Effector CD4-positive, alpha-beta T cell (primary cell): ENCODE results near the gene ARHGAP23.
"Not testable (repeated sequence)": the region's sequence is repeated elsewhere in the genome, so short reads cannot be mapped to it uniquely, and the experiment has no call there.

Experiments
- DNase-seq: peaks from one replicate; pipeline ENCODE4 v3.0.0-alpha.2; 2020

The ARHGAP23 gene

GRCh38 chr17:38421171-38421841 is 7.0 kb upstream of the ARHGAP23 start:
- no peak for DNase-seq

DNA sequence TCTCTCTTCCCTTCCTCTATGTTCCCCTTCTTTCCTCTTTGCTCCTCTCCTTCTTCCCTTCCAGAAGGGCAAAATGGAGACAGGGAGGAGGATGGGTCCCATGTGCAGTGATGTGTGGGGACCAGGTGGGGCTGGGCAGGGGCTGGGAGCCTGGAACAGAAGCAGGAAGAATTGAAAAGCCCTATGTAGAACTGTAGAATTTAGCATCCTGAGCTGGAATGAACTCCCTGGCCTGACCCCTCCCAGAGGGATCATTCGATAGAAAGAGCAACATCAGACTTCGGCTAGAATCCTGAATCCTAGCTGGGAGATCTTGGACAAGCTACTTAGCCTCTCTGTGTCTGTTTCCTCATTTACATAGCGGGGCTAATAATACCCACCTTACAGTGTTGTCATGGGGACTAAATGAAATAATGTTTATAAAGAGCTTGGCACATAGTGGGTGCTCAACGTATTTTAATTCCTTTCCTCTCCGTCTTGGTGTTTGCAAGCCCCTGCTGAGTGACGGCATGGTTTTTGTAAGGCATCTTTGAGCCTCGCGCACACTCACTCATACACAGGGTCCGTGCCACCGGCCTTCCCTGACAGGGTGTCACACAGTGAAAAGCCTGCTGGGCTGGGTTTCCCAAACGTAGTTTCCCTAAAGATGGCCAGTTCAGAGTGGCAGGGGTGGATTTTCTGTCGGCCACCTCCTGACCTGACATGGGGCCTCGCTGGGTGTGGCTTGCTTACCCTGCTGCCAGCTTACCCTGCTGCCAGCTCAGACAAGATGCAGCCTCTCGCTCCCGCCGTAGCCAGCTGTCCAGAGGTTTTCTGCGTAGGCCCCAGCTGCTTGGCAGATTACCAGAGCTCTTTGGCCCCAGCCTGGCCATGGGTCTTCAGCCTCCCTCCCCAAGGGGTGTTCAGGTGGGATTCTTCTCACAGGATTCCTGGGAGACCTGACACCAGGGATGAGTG is 6.1 kb upstream of the ARHGAP23 start:
- DNase-seq: no peak

DNA sequence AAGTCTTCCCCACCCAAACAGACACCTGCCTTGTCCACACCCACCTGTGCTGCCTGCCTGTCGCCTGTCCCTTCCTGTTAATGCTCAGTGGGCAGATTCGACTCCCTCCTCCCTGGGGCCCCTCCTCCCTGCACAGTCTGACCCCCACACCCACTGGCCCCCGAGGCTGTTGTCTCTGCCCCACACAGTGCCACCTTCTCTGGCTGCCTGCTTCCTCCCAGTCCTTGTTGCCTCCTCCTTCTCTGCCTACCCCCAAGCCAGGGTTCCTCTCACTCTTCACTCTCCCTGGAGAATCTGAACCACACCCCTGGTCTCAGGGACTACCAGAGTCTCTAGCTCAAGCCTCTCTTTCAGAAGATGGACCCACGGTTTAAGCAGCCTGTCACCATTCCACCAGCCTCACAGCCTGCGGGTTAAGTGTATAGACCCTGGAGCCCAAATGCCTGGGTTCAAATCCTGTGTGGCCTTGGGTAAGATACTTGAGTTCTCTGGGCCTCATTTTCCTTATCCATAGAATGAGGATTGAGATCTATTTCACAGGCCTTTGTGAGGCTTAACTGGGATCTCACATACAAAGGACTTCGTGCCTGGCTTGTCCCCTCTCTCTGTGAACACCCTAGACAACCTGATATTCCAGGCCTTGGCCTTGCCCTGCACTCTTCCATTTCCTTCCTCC is 3.8 kb upstream of the ARHGAP23 start:
- DNase-seq: no peak

GRCh38 chr17:38425031-38425430 is 3.2 kb upstream of the ARHGAP23 start:
- DNase-seq: no peak

- no peak for DNase-seq
These were observed 2.5 kb upstream of the ARHGAP23 start for GRCh38 chr17:38425744-38426143.

GRCh38 chr17:38426441-38426840 is 1.8 kb upstream of the ARHGAP23 start:
- no peak for DNase-seq

- no peak for DNase-seq
These were observed 909 bp upstream of the ARHGAP23 start for GRCh38 chr17:38427160-38427949.

DNA sequence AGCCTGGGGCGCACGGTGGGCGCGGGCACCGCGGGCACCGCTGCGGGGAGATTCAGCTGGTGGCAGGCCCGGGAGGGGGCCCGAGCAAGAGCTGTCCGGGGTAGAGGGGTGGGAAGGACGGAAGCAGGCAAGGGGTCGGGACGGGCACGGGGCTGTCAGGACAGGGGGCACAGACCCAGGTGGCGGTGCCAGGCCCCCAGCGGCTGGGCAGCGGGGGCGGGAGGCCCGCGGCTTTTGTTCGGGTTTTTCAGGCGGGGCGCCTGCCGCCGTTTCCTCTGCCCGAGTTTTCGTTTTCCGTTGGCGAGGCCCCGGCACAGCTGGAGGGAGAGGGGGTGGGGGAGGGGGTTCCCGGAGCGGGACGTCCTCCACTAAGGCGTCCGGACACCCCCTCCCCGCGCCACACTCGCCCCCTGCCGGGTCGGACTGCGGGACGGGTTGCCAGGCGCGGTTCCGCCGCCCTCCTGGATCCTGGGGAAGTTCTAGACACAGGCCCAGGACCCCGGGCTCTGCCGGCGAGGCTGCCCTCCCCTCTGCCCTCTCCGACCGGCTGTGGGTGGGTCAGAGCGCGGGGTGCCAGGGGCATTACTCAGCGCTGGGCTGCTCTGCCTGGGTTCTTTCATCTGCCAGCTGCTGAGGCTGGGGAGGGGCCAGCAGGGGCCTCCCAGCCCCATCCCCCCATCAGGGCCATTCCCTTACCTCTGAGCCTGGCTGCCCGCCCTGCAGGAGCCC is 543 bp downstream of the ARHGAP23 start:
- DNase-seq: no peak

DNA sequence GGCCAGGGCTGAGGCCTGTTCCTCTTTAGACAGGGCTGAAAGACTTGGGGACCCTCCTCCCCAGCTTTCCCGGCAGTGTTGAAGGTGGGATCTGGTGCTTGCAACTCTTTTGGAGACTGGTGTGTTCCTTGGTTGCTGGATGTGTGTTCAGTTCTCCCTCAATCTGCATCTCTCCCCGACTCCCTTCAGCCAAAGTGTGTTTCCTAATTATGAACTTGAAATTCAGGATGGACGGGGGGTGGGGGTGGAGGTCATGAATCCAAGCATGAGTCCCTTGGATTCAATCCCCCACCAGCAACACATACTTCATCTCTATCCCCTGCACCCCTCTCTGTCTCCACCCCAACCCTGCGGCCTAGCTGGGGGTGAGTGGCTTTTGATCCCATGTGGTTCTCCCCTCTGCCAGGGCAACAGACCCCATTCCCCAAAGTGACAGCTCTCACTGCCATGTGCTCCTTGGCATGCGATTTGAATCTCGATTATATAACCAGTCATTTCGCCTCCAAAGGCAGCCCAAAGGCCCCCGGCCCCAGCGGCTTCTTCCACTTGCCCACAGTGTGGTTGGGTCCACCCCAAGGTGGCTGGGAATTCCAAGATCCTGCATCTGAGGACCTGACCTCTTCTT is 1.3 kb downstream of the ARHGAP23 start:
- DNase-seq: no peak

GRCh38 chr17:38430316-38430715 is 2.1 kb downstream of the ARHGAP23 start:
- DNase-seq: no peak

DNA sequence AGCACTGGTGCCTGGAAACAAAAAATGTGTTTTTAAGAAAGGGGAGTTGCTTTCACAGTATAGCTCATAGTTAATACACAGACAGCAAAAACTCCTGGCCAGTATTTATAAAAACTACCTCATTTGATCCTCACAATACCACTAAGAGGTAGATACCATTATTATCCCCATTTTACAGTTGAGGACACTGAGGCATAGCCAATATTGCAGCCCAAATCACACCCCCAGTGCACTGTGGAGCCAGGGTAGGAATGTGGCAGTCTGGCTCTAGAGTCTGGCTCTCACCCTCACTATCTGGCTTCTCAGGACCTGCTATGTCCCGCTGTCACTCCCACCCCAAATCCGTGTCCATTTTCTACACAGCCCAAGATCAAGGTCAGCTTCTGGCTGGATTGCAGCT is 2.6 kb downstream of the ARHGAP23 start:
- no peak for DNase-seq

DNA sequence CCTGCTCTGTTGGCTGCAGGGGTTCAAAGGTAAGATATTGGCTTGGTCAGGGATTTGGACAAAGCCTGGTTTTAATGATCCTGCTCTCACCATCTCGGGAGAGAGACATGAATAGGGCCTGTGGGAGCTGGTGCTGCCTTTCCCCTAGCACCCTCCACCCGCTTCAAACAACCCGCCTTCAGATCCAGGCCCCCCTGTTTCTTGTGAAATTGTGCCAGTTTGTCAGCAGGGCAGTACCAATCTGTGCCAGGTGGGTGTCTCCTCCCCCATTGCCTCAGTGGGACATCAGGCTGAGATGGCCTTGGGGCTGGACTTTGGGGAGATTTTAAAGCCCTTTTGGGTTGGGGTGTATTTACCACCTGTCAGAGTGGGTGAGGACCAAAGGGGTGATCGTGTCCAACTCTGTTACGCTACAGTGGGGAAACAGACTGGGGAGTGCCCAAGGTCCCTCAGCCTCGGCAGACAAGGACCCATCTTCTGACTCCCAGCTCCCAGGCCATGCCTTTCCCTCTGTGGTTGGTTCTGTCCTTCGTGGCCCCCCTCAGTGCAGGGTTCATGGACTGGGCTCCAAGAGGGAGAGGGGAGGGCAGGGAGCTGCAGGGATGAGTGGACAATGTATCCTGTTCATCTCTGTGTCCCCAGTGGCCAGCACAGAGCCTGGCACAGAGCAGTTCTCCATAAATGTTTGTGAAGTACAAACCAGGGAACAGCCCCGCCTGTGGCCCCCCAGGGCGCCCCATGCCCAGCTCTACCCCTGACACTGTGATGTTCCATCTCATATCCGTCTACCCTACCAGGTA is 3.3 kb downstream of the ARHGAP23 start:
- no peak for DNase-seq

GRCh38 chr17:38434178-38434665 is 6.0 kb downstream of the ARHGAP23 start:
- no peak for DNase-seq

GRCh38 chr17:38435795-38436194 is 7.5 kb downstream of the ARHGAP23 start:
- DNase-seq: no peak

DNA sequence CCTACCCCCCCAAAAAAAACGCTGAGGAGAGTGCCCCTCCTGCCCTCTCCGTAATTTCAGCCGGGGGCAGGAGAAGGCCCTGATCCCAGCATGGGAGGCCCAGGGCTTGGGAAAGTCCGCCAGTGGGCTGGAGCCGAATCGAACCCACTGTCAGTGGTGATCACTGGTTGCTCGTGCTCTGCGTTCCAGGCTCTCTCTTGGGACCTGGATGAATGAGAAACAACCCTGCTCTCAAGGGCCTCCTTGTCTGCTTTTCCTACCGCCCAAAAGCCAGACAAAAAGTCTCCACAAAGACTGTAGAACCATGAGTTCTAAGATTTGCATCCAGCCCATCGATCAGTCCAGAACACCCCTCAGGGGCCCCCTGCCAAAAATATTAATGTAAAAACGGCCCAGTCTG is 8.1 kb downstream of the ARHGAP23 start:
- no peak for DNase-seq

GRCh38 chr17:38437313-38437712 is 9.0 kb downstream of the ARHGAP23 start:
- DNase-seq: not testable (repeated sequence)

- DNase-seq: no peak
These were observed 11.2 kb downstream of the ARHGAP23 start for GRCh38 chr17:38439436-38439835.

DNA sequence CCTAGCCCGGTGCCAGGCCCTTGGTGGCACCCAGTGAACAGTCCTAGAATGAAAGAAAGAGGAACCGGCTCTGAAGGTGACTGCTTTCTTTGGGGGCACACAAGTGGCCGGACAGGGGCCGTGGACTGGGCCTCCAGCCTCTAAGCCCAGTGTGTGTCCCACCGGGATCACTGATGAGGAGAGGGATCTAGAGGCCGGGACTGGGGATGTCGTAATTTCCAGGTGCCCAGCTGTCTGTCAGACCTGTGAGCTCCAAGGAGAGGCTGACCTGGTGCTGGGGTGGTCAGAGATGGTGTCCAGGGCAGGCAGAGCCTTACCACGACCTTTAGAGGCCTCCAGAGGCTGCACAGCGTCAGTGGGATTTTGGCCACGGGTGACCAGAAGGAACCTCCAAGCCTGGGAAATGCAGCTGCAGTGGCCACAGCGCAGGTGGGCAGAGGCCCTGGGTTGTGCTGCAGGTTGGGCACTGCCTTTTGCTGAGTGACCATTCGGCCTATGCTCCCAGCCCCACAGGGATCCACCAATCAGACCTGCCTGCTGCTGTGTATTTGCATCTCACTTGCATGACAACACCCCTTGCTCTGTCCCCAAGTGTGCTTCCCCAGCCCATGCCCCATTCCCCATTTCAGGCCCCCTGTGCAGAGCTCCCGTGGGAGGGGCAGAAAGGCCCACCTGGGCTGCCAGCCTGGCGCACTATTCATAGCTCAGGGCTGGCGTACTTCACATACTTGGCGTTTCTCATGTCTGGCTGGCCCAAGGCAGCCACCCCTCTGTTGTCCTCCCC is 12.5 kb downstream of the ARHGAP23 start:
- DNase-seq: no peak

- no peak for DNase-seq
These were observed 13.3 kb downstream of the ARHGAP23 start for GRCh38 chr17:38441429-38442061.
